Measurements from ENCODE around the gene OCRL. TPM values are rescaled to one million over a fixed set of nuclear protein-coding genes. Genes with fewer than 3 reads are reported as not detected.

Gene OCRL
- 18.1 and 18.9 TPM in 2 replicates for total RNA-seq

DNA sequence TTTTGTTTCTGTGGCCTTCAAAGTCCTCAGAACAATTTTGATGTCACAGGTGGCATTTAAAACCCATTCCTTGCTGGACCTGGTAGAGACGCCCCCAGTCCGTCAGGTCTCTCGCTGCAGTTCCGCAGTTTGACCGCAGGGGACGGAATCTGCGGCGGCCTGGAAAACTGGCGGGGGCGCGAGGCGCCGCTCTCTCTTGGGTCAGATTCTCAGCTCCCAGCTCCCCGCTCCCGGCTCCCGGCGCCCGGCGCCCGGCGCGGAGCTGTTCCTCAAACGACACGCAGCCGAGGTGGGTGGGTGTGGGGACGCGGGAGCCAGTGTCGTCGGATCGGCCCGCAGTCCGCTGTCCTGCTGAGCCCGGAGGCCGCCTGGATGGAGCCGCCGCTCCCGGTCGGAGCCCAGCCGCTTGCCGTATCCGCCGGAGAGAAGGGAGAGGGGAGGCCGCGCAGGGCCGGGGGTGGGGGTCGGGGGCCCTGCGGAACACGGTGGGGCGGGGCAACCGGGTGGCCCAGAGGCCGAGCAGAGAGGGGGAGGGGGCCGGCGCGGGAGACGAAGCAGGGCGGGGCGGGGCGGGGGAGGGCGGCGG is at the start of gene OCRL:
TSS of gene OCRL (plus strand) at position 192 of the 586 bp plus-strand sequence. CDS start at position 373, 181 bp downstream.
- H3K79me2 ChIP-seq (ENCODE audit: insufficient read depth, low read length), result peaks cover 5% of the 10 kb centered on the region
- H3K9me3 ChIP-seq (ENCODE audit: low read depth, low read length), result no peaks in the 10 kb centered on the region
- TF ChIP-seq, protein P1, sequence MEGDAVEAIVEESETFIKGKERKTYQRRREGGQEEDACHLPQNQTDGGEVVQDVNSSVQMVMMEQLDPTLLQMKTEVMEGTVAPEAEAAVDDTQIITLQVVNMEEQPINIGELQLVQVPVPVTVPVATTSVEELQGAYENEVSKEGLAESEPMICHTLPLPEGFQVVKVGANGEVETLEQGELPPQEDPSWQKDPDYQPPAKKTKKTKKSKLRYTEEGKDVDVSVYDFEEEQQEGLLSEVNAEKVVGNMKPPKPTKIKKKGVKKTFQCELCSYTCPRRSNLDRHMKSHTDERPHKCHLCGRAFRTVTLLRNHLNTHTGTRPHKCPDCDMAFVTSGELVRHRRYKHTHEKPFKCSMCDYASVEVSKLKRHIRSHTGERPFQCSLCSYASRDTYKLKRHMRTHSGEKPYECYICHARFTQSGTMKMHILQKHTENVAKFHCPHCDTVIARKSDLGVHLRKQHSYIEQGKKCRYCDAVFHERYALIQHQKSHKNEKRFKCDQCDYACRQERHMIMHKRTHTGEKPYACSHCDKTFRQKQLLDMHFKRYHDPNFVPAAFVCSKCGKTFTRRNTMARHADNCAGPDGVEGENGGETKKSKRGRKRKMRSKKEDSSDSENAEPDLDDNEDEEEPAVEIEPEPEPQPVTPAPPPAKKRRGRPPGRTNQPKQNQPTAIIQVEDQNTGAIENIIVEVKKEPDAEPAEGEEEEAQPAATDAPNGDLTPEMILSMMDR (IDR thresholded peaks at IDR 0.05; ENCODE audit: extremely low read depth, low read depth, low read length), result peak; percentile 54
- no peaks in the 10 kb centered on the region for H4K20me1 ChIP-seq (ENCODE audit: insufficient read depth, low read length)
- peak within 1 kb of the TSS; percentile 74 for H3K4me3 ChIP-seq (ENCODE audit: insufficient read depth, low read length)
- peaks cover 3% of the 10 kb centered on the region for H3K4me1 ChIP-seq (ENCODE audit: insufficient read depth, low read length)
- H3K27me3 ChIP-seq (ENCODE audit: insufficient read depth, low read length), result no peaks in the 10 kb centered on the region
- peak; percentile 92 for DNase-seq (ENCODE audit: insufficient read length, low spot score, missing footprints)
- H3K27ac ChIP-seq (ENCODE audit: low read depth, low read length), result no peak within 1 kb of the TSS
- H2AFZ ChIP-seq (ENCODE audit: low read length), result peak within 1 kb of the TSS; percentile 66
- peak within 1 kb of the TSS; percentile 83 for H3K4me2 ChIP-seq (ENCODE audit: insufficient read depth, low read length)
- no peaks in the 10 kb centered on the region for H3K36me3 ChIP-seq (ENCODE audit: insufficient read depth, low read length)

GRCh38 chrX:129490330-129490729 is 49.7 kb upstream of the OCRL start:
- H2AFZ ChIP-seq (ENCODE audit: low read length), result no peak overlapping the region
- no peaks in the 10 kb centered on the region for H4K20me1 ChIP-seq (ENCODE audit: insufficient read depth, low read length)
- no peak for DNase-seq (ENCODE audit: insufficient read length, low spot score, missing footprints)
- H3K4me1 ChIP-seq (ENCODE audit: insufficient read depth, low read length), result peaks cover 9% of the 10 kb centered on the region
- H3K27ac ChIP-seq (ENCODE audit: low read depth, low read length), result no peak overlapping the region
- H3K4me3 ChIP-seq (ENCODE audit: insufficient read depth, low read length), result no peak overlapping the region
- H3K36me3 ChIP-seq (ENCODE audit: insufficient read depth, low read length), result peaks cover 36% of the 10 kb centered on the region
- TF ChIP-seq, protein P1 (IDR thresholded peaks at IDR 0.05; ENCODE audit: extremely low read depth, low read depth, low read length), result no peak
- H3K27me3 ChIP-seq (ENCODE audit: insufficient read depth, low read length), result no peaks in the 10 kb centered on the region
- no peaks in the 10 kb centered on the region for H3K79me2 ChIP-seq (ENCODE audit: insufficient read depth, low read length)
- H3K9me3 ChIP-seq (ENCODE audit: low read depth, low read length), result no peaks in the 10 kb centered on the region
- H3K4me2 ChIP-seq (ENCODE audit: insufficient read depth, low read length), result no peak overlapping the region

- Histone ChIP-seq H3K4me1 (ENCODE audit: insufficient read depth, low read length) (peaks cover 21% of the 10 kb centered on the region), H3K4me2 (ENCODE audit: insufficient read depth, low read length) (no peak overlapping the region), H3K27me3 (ENCODE audit: insufficient read depth, low read length) (no peaks in the 10 kb centered on the region), H3K4me3 (ENCODE audit: insufficient read depth, low read length) (no peak overlapping the region), H4K20me1 (ENCODE audit: insufficient read depth, low read length) (peaks cover 3% of the 10 kb centered on the region), H3K36me3 (ENCODE audit: insufficient read depth, low read length) (peaks cover 31% of the 10 kb centered on the region), H2AFZ (ENCODE audit: low read length) (no peak overlapping the region), H3K9me3 (ENCODE audit: low read depth, low read length) (no peaks in the 10 kb centered on the region), H3K79me2 (ENCODE audit: insufficient read depth, low read length) (no peaks in the 10 kb centered on the region), H3K27ac (ENCODE audit: low read depth, low read length) (peak overlapping the region; percentile 32)
- TF ChIP-seq, protein P1 (IDR thresholded peaks at IDR 0.05; ENCODE audit: extremely low read depth, low read depth, low read length), result no peak
- DNase-seq (ENCODE audit: insufficient read length, low spot score, missing footprints), result no peak
Observed at GRCh38 chrX:129493643-129494042, 46.4 kb upstream of the OCRL start.

- H3K36me3 ChIP-seq (ENCODE audit: insufficient read depth, low read length), result peaks cover 33% of the 10 kb centered on the region
- no peaks in the 10 kb centered on the region for H3K27me3 ChIP-seq (ENCODE audit: insufficient read depth, low read length)
- no peak overlapping the region for H2AFZ ChIP-seq (ENCODE audit: low read length)
- H3K27ac ChIP-seq (ENCODE audit: low read depth, low read length), result no peak overlapping the region
- H4K20me1 ChIP-seq (ENCODE audit: insufficient read depth, low read length), result peaks cover 3% of the 10 kb centered on the region
- H3K79me2 ChIP-seq (ENCODE audit: insufficient read depth, low read length), result no peaks in the 10 kb centered on the region
- peaks cover 21% of the 10 kb centered on the region for H3K4me1 ChIP-seq (ENCODE audit: insufficient read depth, low read length)
- H3K4me2 ChIP-seq (ENCODE audit: insufficient read depth, low read length), result no peak overlapping the region
- DNase-seq (ENCODE audit: insufficient read length, low spot score, missing footprints), result no peak
- H3K4me3 ChIP-seq (ENCODE audit: insufficient read depth, low read length), result no peak overlapping the region
- TF ChIP-seq, protein P1 (IDR thresholded peaks at IDR 0.05; ENCODE audit: extremely low read depth, low read depth, low read length), result no peak
- H3K9me3 ChIP-seq (ENCODE audit: low read depth, low read length), result no peaks in the 10 kb centered on the region
Observed at GRCh38 chrX:129494887-129495286, 45.2 kb upstream of the OCRL start.
